ENCODE results near the gene GPAT3.
"Not testable (repeated sequence)": the region's sequence is repeated elsewhere in the genome, so short reads cannot be mapped to it uniquely, and the experiment has no call there.

Gene GPAT3

DNA sequence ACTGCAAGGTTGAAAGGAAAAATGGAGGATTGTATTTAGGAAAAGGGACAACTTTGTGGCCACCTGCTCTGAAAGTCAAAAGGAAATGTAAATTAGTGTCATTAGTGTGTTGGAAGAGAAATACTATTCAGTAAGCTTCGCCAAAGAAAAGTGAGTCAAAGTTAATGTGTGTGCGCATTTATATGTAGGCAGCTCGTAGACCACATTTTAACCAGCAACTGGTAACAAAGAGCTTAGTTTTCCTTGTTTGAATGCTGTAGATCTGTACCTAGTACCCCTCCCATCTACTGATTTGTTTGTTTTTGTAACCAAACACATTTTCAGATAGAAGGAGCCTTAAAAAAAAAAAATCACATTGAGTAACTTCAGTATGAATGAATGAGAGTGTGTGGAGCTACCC lies 69.3 kb downstream of the GPAT3 start:
- no peak for DNase-seq

DNA sequence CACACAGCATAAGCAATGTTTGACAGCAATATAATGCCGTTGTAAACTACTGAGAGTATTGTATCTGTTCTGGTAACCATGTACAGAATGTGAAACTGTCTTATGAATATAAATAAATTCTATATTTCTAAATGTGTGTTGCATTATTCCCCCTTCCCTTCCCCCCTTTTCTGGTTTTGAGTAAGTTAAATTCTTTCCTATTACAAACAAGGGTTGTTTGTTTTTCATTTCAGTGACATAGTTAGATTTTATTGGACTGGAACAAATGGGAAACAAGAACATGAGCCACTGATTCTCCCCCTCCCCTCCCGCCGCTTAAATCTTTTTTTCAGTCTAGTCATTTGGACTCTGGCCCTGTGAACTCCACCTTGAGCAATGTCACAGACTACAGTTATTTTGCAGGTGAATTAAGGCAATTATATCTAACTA lies 69.8 kb downstream of the GPAT3 start:
- no peak for DNase-seq

DNA sequence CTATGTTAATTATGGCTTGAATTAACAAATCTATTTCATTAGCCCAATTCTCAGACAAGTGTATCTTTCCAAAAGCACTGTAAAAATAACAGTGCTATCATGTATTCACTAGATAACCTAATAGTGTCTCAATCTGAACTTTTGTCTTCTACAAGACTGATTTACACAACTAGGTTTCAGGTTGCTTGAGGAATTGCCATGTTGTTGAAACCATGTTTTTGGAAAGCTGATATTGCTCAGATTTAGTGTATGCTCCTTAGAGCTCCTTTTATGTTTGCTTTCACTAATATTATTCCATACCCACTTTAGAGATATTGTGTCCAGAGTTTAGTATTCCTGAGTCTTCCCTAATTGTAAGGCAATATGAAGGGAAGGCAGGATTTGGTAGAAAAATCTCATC lies 70.6 kb downstream of the GPAT3 start:
- DNase-seq = no peak

DNA sequence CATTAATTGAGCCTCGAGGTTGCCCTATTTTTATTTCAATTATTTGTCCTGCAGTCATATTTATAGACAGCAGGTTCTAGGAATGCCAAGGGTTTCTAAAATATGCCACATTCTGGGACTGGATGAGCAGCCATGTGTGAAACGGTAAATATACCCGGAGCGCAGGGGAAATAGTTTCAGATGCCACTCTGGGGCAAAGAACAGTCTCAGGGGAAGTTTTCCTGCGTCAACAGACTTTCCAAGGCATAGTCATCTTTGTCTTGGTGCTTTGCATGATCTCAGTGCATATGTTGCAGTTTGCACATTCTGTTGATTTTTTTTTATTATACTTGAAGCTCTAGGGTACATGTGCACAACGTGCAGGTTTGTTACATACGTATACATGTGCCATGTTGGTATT lies 71.0 kb downstream of the GPAT3 start:
- DNase-seq = no peak

DNA sequence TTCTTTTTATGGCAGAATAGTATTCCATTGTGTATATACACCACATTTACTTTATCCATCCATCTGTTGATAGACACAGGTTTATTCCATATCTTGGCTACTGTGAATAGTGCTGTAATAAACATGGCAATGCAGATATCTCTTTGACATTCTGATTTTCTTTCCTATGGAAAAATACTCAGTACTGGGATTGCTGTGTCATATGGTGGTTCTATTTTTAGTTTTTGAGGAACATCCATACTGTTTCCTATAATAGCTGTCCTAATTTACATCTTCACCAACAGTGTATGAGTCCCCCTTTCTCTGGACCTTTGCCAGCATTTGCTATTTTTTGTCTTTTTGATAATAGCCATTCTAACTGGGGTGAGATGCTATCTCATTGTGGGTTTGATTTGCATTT lies 73.5 kb downstream of the GPAT3 start:
- DNase-seq = no peak

DNA sequence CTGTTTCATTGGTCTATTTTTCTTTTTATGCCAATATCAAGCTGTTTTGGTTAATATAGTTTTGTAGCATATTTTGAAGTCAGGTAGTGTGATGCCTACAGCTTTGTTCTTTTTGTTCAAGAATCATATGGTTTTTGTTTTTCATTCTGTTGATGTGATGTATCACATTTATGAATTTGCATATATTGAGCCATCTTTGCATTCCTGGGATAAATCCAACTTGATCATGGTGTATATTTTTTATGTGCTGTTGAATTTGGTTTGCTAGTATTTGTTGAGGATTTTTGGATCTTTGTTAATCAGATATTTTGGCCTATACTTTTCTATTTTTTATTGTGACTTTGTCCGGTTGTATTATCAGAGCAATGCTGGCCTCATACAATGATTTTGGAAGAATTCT lies 74.8 kb downstream of the GPAT3 start:
- no peak for DNase-seq

DNA sequence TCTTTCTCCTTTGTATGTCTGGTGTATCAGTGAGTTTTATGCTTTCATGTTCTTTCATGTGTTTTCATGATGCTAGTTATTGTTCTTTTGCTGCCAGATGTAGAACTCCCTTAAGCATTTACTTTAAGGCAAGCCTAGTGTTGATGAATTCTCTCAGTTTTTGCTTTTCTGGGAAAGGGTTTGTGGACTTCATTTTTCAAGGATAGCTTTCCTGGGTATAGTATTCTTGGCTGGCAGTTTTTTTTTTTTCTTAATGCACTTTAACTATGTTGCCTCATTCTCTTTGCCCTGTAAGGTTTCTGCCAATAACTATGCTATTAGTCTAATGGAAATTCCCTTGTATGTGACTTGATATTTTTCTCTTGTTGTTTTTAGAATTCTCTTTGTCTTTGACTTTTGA lies 77.1 kb downstream of the GPAT3 start:
- DNase-seq = no peak

DNA sequence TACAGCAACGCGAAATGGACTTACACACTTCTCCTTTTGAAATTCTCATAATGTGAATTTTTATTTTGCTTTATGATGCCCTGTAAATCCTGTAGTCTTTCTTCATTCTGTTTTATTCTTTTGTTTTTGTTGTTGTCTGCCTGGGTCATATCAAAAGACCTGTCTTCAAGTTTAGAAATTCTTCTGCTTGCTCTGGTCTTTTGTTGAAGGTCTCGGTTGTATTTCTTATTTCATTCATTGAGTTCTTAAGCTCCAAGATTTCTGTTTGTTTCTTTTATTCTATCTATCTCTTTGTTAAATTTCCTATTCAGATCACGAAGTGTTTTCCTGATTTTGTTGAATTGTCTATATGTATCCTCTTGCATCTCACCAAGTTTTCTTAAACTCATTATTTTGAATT lies 78.1 kb downstream of the GPAT3 start:
- no peak for DNase-seq

DNA sequence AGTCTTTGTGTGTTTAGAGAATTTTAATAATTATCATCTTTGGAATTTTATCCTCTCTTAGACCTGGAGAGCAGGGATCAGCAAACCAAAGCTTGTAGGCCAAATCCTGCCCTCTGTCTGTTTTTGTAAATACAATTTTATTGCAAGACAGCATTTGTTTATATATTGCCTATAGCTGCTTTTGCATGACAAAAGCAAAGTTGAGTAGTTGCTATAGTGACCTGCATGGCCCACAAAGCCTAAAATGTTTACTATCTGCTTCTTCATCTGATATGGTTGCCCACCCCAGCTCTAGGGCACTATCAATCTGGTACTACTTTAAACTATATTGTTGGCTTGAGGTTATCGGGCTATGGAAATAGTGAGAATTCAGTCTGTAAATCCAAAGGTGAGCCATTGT lies 80.3 kb downstream of the GPAT3 start:
- no peak for DNase-seq

DNA sequence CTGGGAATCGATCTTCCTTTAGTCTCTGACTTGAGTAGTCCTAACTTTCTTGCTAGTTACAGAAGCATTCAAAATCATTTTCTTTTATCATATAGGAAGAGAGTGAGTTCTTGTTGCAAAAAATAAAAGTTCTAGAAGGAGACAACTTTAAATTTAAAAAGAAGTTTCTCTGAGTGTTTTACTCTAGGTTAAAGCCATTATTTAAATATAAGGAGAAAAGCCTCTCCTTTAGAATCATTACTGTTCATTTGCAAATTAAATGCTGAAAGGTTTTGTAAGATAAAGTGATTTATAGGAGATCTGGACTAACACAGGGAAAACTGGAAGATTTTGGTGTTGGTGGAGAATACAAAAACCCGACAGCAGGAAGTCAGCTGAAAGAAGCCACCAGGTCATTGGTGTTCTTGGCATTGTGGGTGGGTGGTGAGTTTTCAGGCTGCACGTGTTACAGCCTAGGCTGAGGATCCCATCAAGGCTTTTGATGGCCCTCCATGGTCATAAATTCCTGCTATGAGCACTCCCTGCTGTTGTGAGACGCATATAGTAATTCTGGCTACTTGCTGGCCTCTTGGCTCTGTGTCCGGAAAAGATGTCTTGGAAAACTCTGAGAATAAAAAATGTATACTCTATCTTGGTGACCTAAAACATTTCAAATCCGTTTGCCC lies 81.6 kb downstream of the GPAT3 start:
- no peak for DNase-seq

DNA sequence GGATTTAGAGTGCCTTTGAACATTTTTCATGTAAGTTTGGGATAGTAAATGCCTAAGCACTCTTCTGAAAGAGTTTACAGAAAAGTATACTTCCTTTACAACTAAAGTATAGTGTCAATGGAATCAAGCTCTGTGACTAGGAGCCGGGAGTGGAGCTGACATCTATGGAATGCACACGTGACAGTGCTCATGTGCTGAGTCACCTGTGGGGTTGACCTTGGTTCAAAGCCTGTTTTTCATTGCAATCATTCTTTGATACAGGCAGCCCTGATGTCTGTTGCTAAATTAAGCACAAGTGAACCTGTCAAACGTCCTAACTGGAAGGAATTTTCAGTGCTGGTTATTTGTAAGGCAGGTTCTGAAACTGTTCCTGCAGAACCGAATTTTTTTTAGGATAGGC lies 82.5 kb downstream of the GPAT3 start:
- DNase-seq = no peak

DNA sequence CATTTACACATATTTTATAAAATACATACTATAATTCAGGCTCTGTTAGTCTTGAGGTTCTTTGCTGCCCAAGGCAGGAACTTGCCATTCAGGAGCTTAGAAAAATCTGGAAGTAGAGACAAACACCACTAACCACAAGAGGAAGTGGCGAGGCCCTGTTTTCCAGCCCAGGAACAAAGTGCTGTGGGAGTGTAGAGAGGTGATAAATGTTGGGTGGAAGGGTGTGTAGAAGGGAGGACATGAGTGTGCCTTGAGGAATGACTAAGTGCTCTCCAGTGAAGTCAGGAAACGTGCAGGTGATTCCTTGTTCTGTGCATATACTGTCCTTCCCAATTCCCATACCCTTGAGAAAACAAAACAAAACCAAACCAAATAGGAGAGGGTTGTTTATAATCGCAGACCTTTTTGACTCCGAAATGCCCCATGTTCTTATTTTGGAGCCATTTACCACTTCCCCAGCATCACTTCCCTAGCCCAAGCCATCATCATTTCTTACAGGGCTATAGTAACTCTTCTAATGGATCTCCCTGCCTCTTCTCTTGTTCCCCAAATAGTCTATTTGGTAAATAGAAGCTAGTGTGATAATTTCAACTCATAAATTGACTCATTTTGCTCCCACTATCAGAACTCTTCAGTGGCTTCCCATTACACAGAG lies 83.2 kb downstream of the GPAT3 start:
- no peak for DNase-seq

DNA sequence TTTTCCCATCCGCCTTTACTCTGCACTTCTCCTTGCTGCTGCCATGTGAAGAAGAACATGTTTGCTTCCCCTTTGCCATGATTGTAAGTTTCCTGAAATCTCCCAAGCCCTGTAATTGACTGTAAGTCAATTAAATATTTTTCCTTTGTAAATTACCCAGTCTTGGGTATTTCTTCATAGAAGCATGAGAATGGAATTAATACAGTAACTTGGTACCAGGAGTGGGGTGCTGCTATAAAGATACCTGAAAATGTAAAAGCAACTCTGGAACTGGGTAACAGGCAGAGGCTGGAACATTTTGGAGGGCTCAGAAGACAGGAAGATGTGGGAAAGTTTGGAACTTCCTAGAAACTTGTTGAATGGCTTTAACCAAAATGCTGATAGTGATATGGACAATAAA lies 86.2 kb downstream of the GPAT3 start:
- not testable (repeated sequence) for DNase-seq

DNA sequence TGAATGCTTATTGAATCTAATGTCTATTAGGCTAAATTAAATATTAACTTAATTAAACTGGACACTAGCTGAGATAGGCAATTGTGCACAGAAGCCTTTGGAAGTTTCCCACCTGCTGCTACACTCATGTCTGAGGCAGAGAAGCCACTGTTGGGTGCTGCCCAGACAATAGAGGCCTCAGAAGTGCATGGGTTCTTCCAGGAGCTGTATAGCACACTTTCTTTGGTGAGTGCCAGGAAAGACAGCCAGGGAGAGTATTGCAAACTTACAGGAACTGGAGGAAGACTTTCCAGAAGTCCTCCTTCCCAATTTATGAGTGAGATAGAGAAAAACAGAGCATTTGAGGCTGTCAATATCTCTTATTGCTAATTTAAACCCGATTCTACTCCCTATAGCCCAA lies 89.9 kb downstream of the GPAT3 start:
- DNase-seq = no peak

DNA sequence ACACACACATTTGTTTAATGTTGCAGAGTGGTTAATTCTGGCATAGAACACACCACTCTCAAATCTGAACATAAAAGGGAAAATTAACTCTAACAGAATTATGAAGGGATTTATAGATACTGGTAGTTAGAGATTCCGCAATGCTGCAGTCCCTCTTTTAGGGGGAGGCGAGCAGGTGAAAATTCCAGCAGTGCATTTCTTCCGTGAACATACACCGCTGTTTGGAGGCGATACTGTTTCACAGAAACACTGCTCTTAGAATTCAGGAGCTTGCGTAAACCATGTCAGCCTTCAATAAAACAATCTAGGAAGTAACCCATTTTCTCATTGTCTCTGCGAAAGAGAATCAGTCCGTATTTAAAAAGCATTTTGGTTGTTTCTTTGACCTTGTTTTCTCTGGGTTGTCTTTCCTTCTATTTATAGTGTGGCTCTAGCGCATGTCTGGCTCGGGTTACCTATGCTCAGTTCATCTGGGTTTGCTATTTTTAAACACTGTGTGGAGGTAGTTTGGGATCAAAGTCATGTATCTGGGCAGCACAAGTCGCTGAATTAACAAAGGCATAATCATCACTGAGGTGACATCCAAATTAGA lies 90.4 kb downstream of the GPAT3 start:
- no peak for DNase-seq

DNA sequence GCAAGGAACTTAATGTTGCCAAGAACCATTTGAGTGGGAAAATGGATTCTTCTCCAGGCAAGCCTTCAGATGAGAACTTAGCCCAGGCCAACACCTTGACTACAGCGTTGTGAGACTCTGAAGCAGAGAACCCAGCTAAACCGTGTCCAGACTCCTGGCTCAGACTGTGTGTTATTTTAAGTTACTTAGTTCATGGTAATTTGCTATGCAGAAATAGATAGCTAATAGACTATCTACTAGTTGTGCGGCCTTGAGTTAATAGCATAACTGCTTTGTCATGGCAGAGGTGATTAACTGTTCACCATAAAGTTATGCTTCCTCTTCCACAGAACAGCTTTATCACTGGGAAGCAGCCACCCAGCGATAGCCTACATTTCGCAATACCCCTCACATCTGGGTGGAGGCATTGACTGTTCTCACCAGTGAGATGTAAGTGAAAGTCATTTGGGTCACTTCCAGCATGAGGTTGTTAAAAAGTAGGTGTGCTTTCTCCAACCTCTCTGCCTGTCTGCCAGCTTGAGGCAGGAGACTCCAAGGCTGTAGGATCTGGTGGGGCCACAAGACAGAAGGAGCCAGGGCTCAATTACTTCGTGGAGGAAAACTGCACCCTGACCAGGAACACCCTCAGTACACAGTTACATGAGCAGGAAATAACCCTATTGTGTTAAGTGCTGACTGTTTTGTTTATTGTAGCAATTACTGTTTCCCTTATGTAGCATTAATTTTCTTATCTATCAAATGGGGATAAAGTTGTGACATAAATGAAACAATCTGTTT lies 94.2 kb downstream of the GPAT3 start:
- DNase-seq = no peak

DNA sequence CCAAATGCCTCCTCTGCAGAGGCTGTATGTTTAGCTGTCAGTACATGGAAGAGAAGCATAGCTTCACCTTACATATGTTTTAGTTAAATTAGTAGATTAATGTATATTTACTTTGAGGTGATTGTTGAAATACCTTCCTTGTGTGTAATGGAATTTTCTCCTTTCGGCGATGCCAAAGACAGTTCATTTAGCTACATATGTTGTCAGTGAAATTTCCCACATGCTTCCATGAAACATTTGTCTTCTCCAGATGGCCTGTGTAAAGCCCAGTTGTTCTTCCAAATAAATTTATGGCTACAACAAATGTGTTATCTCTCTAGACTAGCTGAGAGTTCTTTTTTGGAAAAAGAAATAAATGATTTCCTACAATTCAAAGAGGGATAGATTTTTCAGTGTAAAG lies 95.2 kb downstream of the GPAT3 start:
- no peak for DNase-seq

DNA sequence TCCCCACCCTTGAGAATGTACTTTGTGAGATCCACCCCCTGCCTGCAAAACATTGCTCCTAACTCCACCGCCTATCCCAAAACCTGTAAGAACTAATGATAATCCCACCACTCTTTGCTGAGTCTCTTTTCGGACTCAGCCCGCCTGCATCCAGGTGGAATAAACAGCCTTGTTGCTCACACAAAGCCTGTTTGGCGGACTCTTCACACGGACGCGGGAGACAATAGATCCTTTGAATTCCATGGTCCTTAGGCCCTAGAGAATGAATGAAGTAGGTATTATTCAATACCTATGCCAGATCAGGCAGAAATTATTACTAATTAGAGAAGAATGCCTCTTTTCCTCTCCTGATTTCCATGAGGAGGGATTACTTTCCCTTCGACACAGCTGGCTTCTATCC lies 101.0 kb downstream of the GPAT3 start:
- no peak for DNase-seq

DNA sequence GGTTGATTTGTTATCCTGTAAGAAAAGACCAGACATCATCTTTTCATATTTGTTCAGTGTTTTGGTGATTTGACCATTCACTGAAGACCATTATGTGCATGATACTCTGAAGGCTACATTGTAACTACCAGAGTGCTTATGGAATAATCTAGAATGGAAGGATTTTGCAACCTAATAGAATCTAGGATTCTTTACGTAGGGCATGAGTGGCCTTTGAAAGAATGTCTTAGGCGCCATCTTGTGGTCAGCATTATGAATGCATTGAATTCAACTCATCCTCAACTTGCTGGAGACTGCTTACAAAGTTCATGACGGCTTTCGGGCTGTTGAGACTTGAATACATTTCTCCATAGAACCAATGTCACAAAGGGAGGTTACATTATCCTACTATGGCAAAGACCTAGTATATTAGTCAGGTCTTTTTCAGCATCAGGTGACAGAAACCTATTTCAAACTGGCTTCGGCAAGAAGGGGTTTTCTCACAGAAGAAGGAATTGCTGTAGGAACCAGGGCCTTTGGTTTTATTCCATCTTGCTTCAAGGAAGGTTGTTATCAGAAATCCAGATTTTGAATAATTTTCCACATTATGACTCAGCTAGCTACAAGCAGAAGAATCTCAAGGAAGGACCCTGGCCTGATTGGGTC lies 104.1 kb downstream of the GPAT3 start:
- peak; percentile 59 for DNase-seq

DNA sequence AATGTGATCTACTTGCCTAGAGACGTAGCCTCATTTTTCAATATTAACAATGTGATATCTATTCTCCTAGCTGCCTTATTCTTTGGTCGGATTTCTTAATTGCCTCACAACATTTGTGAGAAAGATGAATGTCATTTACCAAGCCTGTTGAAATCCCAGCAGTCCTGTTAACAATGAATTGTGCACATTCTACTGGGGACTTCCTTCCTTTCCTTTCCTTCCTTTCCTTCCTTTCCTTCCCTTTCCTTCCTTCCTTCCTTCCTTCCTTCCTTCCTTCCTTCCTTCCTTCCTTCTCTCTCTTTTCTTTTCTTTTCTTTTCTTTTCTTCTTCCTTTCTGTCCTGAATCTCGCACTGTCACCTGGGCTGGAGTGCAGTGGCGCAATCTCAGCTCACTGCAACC lies 107.1 kb downstream of the GPAT3 start:
- DNase-seq = no peak

DNA sequence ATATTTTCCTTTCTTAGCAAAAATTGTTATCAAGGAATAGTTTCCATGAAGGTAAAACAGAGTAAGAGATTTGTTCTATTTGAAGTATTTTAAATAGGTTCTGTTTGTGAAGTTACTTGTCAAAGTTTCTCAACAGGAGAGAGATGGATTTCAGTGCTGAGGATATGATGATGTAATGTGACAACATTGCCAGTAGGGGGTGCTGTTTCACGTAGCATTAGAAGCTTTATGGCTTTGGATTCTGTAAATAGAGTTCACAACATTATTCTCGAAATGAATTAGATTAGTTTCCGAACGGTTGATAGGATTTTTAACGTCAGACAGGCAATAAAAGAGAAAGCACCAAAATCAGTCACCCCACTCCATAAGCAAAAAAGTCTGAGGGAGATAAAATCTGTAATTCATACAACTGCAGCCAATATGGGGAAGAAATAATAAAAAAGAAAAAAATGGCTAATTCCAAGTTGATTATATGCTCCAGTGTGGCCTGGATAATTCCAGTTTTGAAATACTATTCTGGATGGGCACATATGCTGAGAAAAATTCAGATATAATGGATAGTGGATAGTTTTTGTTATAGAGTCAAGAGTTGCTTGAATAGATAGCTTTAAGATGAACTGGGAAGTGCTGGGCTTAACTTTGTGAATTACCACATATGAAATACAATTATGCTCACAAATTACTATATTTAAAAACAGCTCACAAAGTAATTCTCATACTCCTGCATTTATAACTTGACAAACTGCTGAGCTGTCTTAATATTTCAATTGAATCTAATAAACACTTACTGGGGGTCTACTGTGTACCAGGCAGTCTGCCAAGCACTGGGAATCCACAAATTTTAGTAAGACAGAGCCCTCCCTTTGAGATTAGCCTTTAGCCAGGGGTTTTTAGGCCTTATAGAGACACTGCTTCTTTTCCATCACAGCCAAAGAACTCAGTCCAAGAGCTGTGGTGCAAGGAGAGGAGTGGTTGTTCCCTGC lies 109.1 kb downstream of the GPAT3 start:
- peak; percentile 35 for DNase-seq
